ENCODE data around the gene PTOV1.

The PTOV1 gene

DNA sequence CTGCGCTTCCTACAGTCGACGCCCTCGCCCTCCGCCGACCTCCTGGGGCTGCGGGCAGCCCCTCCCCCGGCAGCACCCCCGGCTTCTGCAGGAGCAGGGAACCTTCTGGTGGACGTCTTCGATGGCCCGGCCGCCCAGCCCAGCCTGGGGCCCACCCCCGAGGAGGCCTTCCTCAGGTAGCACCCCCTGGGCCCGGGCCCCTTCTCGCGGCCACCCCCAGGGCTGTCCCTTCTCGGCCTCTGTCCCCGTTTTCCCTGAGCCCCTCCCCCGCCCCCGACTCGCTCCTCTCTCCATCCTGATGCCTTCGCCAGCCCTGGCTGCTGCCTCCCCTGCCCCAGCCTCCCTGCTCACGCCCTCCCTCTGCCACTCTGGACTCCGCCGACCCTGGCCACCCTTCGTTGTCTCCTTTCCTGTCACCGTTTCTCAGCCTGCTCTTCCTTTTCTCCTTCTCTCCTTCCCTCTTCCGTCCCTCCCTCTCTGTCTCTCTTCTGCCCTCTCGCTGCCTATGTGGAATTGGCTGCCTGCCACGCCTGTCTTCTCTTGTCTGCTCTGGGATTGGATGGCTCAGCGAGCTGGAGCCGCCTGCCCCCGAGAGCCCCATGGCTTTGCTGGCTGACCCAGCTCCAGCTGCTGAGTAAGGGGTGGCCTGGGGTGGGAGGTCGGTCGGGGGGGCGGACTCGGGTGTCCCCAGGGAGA is 48.8 kb upstream of the PTOV1 start (continued):
- TF ChIP-seq ZNF626 (tag by site-specific recombination; IDR thresholded peaks at IDR 0.05) (no peak), ZNF19 (tag by site-specific recombination; IDR thresholded peaks at IDR 0.05; ENCODE audit: low read depth) (no peak), ZNF585B (tag by site-specific recombination; IDR thresholded peaks at IDR 0.05) (no peak), ZNF747 (tag by site-specific recombination; IDR thresholded peaks at IDR 0.05) (no peak), ZSCAN30 (tag by site-specific recombination; IDR thresholded peaks at IDR 0.05) (no peak), ZNF175 (tag by site-specific recombination; IDR thresholded peaks at IDR 0.05) (no peak), ZNF600 (tag by site-specific recombination; IDR thresholded peaks at IDR 0.05) (no peak), ZEB2 (tag by site-specific recombination; IDR thresholded peaks at IDR 0.05) (no peak), ZNF423 (tag by site-specific recombination; IDR thresholded peaks at IDR 0.05) (no peak), ZNF560 (tag by site-specific recombination; IDR thresholded peaks at IDR 0.05; ENCODE audit: borderline replicate concordance) (no peak), ZNF2 (tag by site-specific recombination; IDR thresholded peaks at IDR 0.05) (no peak), ZNF701 (tag by site-specific recombination; IDR thresholded peaks at IDR 0.05) (no peak), SP2 (tag by site-specific recombination; IDR thresholded peaks at IDR 0.05) (peak; percentile 91), ZNF335 (tag by site-specific recombination; conservative IDR thresholded peaks at IDR 0.05) (no peak), SCRT2 (tag by site-specific recombination; IDR thresholded peaks at IDR 0.05) (no peak), PRDM1 (tag by site-specific recombination; IDR thresholded peaks at IDR 0.05) (peak; percentile 91), OVOL3 (tag by site-specific recombination; IDR thresholded peaks at IDR 0.05) (no peak), ZNF121 (tag by site-specific recombination; IDR thresholded peaks at IDR 0.05) (no peak), ZNF654 (tag by site-specific recombination; IDR thresholded peaks at IDR 0.05; ENCODE audit: low read depth) (no peak), ZNF677 (tag by site-specific recombination; IDR thresholded peaks at IDR 0.05) (no peak), ZNF837 (tag by site-specific recombination; IDR thresholded peaks at IDR 0.05) (no peak), ZNF514 (tag by site-specific recombination; IDR thresholded peaks at IDR 0.05) (no peak), ZNF266 (tag by site-specific recombination; IDR thresholded peaks at IDR 0.05; ENCODE audit: low read depth) (no peak), ZNF404 (tag by site-specific recombination; IDR thresholded peaks at IDR 0.05) (no peak), GLIS1 (tag by site-specific recombination; IDR thresholded peaks at IDR 0.05) (peak; percentile 50; the same call in 1 of the 2 replicates), ZNF23 (tag by site-specific recombination; IDR thresholded peaks at IDR 0.05; ENCODE audit: borderline replicate concordance) (no peak), ZNF138 (tag by site-specific recombination; IDR thresholded peaks at IDR 0.05; ENCODE audit: borderline replicate concordance) (no peak), BCL11A (tag by site-specific recombination; IDR thresholded peaks at IDR 0.05; ENCODE audit: low read depth) (0 out of 2 replicates have a peak, but pooled peaks have one; percentile 13)
- TF ChIP-seq, protein P1, sequence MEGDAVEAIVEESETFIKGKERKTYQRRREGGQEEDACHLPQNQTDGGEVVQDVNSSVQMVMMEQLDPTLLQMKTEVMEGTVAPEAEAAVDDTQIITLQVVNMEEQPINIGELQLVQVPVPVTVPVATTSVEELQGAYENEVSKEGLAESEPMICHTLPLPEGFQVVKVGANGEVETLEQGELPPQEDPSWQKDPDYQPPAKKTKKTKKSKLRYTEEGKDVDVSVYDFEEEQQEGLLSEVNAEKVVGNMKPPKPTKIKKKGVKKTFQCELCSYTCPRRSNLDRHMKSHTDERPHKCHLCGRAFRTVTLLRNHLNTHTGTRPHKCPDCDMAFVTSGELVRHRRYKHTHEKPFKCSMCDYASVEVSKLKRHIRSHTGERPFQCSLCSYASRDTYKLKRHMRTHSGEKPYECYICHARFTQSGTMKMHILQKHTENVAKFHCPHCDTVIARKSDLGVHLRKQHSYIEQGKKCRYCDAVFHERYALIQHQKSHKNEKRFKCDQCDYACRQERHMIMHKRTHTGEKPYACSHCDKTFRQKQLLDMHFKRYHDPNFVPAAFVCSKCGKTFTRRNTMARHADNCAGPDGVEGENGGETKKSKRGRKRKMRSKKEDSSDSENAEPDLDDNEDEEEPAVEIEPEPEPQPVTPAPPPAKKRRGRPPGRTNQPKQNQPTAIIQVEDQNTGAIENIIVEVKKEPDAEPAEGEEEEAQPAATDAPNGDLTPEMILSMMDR (tag by site-specific recombination; IDR thresholded peaks at IDR 0.05) = peak; percentile 60
- TF ChIP-seq, protein P2, sequence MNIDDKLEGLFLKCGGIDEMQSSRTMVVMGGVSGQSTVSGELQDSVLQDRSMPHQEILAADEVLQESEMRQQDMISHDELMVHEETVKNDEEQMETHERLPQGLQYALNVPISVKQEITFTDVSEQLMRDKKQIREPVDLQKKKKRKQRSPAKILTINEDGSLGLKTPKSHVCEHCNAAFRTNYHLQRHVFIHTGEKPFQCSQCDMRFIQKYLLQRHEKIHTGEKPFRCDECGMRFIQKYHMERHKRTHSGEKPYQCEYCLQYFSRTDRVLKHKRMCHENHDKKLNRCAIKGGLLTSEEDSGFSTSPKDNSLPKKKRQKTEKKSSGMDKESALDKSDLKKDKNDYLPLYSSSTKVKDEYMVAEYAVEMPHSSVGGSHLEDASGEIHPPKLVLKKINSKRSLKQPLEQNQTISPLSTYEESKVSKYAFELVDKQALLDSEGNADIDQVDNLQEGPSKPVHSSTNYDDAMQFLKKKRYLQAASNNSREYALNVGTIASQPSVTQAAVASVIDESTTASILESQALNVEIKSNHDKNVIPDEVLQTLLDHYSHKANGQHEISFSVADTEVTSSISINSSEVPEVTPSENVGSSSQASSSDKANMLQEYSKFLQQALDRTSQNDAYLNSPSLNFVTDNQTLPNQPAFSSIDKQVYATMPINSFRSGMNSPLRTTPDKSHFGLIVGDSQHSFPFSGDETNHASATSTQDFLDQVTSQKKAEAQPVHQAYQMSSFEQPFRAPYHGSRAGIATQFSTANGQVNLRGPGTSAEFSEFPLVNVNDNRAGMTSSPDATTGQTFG (tag by site-specific recombination; IDR thresholded peaks at IDR 0.05; ENCODE audit: borderline replicate concordance) = no peak
- TF ChIP-seq, protein P3, sequence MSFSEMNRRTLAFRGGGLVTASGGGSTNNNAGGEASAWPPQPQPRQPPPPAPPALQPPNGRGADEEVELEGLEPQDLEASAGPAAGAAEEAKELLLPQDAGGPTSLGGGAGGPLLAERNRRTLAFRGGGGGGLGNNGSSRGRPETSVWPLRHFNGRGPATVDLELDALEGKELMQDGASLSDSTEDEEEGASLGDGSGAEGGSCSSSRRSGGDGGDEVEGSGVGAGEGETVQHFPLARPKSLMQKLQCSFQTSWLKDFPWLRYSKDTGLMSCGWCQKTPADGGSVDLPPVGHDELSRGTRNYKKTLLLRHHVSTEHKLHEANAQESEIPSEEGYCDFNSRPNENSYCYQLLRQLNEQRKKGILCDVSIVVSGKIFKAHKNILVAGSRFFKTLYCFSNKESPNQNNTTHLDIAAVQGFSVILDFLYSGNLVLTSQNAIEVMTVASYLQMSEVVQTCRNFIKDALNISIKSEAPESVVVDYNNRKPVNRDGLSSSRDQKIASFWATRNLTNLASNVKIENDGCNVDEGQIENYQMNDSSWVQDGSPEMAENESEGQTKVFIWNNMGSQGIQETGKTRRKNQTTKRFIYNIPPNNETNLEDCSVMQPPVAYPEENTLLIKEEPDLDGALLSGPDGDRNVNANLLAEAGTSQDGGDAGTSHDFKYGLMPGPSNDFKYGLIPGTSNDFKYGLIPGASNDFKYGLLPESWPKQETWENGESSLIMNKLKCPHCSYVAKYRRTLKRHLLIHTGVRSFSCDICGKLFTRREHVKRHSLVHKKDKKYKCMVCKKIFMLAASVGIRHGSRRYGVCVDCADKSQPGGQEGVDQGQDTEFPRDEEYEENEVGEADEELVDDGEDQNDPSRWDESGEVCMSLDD (tag by site-specific recombination; IDR thresholded peaks at IDR 0.05) = no peak
- TF ChIP-seq, protein P4, sequence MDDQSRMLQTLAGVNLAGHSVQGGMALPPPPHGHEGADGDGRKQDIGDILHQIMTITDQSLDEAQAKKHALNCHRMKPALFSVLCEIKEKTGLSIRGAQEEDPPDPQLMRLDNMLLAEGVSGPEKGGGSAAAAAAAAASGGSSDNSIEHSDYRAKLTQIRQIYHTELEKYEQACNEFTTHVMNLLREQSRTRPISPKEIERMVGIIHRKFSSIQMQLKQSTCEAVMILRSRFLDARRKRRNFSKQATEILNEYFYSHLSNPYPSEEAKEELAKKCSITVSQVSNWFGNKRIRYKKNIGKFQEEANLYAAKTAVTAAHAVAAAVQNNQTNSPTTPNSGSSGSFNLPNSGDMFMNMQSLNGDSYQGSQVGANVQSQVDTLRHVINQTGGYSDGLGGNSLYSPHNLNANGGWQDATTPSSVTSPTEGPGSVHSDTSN (CRISPR knock-in tag; IDR thresholded peaks at IDR 0.05) = no peak
- TF ChIP-seq, protein P5, sequence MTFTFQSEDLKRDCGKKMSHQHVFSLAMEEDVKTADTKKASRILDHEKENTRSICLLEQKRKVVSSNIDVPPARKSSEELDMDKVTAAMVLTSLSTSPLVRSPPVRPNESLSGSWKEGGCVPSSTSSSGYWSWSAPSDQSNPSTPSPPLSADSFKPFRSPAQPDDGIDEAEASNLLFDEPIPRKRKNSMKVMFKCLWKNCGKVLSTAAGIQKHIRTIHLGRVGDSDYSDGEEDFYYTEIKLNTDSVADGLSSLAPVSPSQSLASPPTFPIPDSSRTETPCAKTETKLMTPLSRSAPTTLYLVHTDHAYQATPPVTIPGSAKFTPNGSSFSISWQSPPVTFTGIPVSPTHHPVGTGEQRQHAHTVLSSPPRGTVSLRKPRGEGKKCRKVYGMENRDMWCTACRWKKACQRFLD (tag by site-specific recombination; IDR thresholded peaks at IDR 0.05) = no peak

All from HEK293 (cell line).